Motor neuron (in vitro differentiated cells): ENCODE data around the gene RBM38. TPM values are rescaled to one million over a fixed set of nuclear protein-coding genes. Genes with fewer than 3 reads are reported as not detected.

Experiments
- ATAC-seq, 8 experiments: fragments of 200-7000 bp; cut with Tn5 transposase; replicated peaks in 6 of 8; 2 replicates each; pipeline ENCODE4 v1.8.0; 2021; ENCODE audit warnings: mild to moderate bottlenecking in 8 of 8, moderate library complexity in 8 of 8
- H3K27ac ChIP-seq, 2 donors: fragments of 250-450 bp; sonication (Bioruptor Pico); 2 replicates each; pipeline ENCODE4 v1.9.0; 2021; ENCODE audit warnings: antibody characterized with exemption in 2 of 2, mild to moderate bottlenecking in 2 of 2, moderate library complexity in 1 of 2
- H3K4me1 ChIP-seq, 2 donors: fragments of 250-450 bp; sonication (Bioruptor Pico); replicated peaks in 1 of 2; 2 replicates each; pipeline ENCODE4 v1.6.1; 2021; ENCODE audit warnings: antibody characterized with exemption in 2 of 2, mild to moderate bottlenecking in 2 of 2, moderate library complexity in 1 of 2
- H3K4me3 ChIP-seq, 5 donors: fragments of 250-450 bp; sonication (Bioruptor Pico); 2 replicates each; pipeline ENCODE4 v1.9.0; 2021; ENCODE audit warnings: antibody characterized with exemption in 5 of 5, mild to moderate bottlenecking in 5 of 5, moderate library complexity in 4 of 5
- WGBS, 10 experiments: fragments of 450-650 bp; shearing (Covaris generic); methylation state at CpG; one replicate each; pipeline ENCODE4 v1.0.0; 2022; 5-methylcytosine and 5-hydroxymethylcytosine counted together
- in situ Hi-C, 9 experiments: fragments of 400-800 bp; cut with MboI; loops; one replicate each; pipeline ENCODE4 v1.15.0; 2021; ENCODE audit warnings: low sequenced_read_pairs in 9 of 9, low pct_unique_long_range_greater_than_20kb in 2 of 9; ENCODE audit not compliant: unreplicated experiment in 9 of 9
- total RNA-seq, 8 experiments: library from RNA; unstranded; fragments of 300-600 nt; gene quantifications; 2 replicates each; pipeline versions ENCODE4 v1.2.3 to v1.2.4, GENCODE V29; 2022

RBM38 gene
- total RNA-seq, 8 experiments from 2014 or later, result 1.2 to 24.3 (median 9.6) TPM

DNA sequence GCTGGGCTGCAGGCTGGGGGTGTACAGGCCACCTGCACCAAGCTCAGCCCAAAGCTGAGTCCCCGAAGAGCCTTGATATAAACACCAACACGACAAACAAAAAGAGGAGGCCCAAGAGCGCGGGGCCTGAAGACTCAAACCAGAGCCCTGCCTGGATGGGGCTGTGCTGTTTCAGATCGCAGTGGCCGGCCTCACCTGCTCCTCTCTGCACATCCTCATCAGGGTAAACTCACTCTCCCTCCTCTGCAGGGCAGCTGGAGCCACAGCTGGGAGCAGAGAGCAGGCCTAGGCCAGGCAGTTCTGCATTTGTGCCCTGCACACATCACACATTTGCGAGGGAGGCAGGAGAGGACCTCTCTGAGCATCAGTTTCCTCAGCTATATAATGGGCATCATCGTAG lies 3.7 kb upstream of the RBM38 start:
- H3K4me3 ChIP-seq, result no peak overlapping the region
- in situ Hi-C loops, result loop anchor here in 8 of 9 experiments (10.0 to 25.0 kb wide), 3 partner anchors 100 to 825 kb away; no protein-coding TSS in a partner anchor
- H3K27ac ChIP-seq, result no peak overlapping the region
- ATAC-seq, result no peak
- peaks cover 18 to 25% of the 10 kb centered on the region in 2 donors for H3K4me1 ChIP-seq
- WGBS, 10 experiments, result 91 to 100% (median 98%) methylated on average over 1 to 4 of the region's 8 CpGs; no CpG with 5 or more reads in 6 of the 10 experiments

DNA sequence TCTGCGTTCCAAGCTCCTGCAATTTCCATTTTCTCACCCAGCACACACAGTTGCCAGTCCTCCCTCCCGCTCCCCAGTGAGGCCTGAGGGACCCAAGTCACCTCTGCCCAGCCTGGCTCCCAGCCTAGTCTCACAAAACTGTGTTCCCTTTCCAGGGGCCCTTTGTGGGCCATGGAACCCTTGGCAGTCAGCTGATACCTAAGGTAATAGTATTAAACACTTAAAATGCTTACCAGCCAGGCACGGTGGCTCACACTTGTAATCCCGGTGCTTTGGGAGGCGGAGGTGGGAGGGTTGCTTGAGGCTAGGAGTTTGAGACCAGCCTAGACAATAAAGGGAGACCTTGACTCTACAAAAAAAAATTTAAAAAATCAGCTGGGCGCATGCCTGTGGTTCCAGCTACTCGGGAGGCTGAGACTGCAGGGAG lies 3.2 kb upstream of the RBM38 start:
- H3K4me1 ChIP-seq, result peaks cover 23 to 30% of the 10 kb centered on the region in 2 donors
- in situ Hi-C loops, result loop anchor here in 8 of 9 experiments (10.0 to 25.0 kb wide), 3 partner anchors 99 to 824 kb away; no protein-coding TSS in a partner anchor

DNA sequence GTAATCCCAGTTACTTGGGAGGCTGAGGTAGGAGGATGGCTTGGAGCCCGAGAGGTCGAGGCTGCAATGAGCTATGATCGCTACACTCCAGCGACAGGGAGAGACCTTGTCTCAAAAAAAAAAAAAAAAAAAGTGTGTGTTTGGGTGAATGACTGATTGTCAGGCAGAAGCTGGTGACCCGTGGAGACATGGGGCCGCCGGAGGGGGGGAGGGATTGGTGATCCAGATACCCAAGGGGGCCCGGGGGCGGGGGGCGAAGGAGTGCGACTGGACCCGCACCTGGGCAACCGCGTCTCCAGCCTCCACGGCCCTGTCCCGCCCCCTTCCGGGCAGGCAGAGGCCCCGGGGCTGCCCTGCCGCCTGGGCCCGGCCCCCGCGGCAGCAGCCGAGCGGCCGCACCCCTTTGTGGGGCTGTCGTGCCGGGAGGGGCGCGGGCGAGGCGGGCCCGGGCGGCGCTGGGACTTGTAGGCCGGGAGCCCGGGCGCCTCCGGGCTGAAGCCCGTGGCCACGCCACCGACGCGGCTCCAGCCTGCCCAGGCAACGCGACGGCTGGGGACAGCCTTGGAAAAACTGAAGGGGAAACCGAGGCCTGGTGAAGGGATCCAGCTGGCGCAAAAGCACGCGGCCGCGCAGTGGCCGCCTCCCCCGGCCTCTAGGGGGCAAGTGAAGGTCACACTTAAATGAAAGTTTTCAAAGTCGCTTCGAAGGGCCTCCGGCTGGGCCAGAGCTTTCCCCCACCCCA lies 2.1 kb upstream of the RBM38 start:
- peak; percentile 54 to 82 (median 76) for ATAC-seq
- WGBS, 10 experiments, result 40 to 100% (median 40%) methylated on average over 1 to 2 of the region's 57 CpGs; no CpG with 5 or more reads in 7 of the 10 experiments
- H3K4me1 ChIP-seq, result peaks cover 35 to 40% of the 10 kb centered on the region in 2 donors
- in situ Hi-C loops, result loop anchor here in 8 of 9 experiments (10.0 to 25.0 kb wide), 3 partner anchors 98 to 823 kb away; no protein-coding TSS in a partner anchor
- no peak overlapping the region for H3K27ac ChIP-seq
- peak overlapping the region in 1 of 5 donors; percentile 10 for H3K4me3 ChIP-seq

More for the DNA sequence above, 3.2 kb upstream of the RBM38 start:
- no peak overlapping the region for H3K4me3 ChIP-seq
- 38 to 100% (median 90%) methylated on average over 1 to 6 of the region's 7 CpGs; no CpG with 5 or more reads in 1 of the 10 experiments for WGBS, 10 experiments
- ATAC-seq, result no peak
- no peak overlapping the region for H3K27ac ChIP-seq

DNA sequence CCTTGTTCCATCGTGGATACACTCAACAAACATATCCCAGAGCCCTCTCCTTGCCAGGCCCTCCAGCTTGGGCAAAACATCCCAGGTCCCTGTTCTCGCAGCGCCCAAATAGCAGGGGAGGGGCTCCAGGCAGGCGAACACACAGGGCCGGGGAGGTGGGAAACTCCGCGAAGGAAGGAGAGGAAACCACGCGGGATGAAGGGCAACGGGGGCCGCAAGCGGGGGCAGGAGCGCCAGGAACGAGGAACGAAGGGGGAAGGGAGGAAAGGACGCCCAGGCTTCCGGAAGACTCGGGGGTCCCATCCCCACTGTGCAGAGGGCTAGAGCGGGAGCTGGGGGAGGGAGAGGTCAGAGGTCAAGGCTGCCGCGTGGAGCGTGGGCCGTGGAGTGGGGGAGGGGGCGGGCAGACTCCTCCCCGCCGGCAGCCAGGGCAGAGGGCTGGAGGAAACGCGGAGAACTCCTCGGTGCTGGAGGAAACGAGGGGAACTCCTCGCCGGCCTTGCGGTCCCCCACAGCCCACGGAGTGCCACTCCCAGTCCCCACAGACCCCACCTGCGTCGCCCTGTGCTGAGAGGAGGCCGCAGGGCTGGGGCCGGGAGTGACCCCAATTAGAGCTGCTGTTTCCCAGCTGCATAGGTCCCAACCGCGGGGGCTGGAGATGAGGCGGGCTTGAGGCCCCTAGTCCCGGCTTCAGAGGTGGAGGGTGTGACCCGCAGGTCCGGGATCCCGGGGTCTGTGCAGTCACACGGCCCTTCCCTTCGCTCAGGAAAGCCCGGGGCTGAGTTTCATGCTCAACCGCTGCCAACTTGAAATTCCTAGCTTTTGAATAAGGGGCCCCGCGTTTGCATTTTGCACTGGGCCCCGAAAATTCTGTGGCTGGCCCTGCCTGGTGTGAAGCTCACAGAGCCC lies 1.2 kb upstream of the RBM38 start:
- in situ Hi-C loops, result loop anchor here in 8 of 9 experiments (10.0 to 25.0 kb wide), 3 partner anchors 97 to 822 kb away; no protein-coding TSS in a partner anchor
- Histone ChIP-seq H3K27ac (no peak overlapping the region), H3K4me1 (peaks cover 40 to 42% of the 10 kb centered on the region in 2 donors), H3K4me3 (no peak overlapping the region)
- WGBS, 10 experiments, result 60% methylated on average over 2 of the region's 52 CpGs; no CpG with 5 or more reads in 9 of the 10 experiments
- peak in 1 of 8 experiments; percentile 1 for ATAC-seq

DNA sequence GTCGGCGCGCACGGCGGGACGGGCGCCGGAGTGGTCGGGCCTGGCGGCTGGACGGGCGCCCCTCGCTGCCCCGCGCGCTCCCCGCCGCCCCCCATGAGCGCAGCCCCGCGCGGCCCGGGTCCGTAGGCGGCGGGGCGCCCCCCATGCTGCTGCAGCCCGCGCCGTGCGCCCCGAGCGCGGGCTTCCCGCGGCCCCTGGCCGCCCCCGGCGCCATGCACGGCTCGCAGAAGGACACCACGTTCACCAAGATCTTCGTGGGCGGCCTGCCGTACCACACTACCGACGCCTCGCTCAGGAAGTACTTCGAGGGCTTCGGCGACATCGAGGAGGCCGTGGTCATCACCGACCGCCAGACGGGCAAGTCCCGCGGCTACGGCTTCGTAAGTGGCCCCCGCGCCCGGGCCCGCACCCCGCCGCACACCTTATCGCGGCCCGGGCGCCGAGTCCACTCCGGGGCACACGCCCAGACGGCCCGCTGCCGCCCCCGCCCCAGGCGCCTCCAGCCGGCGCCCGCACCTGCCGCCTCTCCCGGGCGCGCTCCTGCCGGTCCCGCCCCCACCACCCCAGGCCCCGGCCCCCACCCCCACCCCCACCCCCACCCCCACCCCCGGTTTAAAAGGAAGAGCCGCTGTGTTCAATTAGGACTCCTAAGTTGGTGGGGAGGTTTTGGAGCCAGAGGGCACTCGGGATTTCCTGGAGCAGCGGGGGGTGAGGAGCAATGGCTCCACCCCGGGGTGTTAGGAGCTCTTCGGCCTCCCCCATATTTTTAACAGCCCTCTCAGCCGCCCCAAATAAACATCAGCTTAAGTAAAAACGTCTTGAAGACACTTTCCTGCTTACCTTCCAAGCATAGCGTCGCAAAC lies 474 bp downstream of the RBM38 start:
- H3K4me3 ChIP-seq, result peak overlapping the region; percentile 57 to 85 (median 75)
- H3K4me1 ChIP-seq, result peaks cover 44 to 54% of the 10 kb centered on the region in 2 donors
- in situ Hi-C loops, result loop anchor here in 3 of 9 experiments (25.0 kb wide), 2 partner anchors 96 to 821 kb away; no protein-coding TSS in a partner anchor
- ATAC-seq, result peak; percentile 7 to 38 (median 12)
- WGBS, 10 experiments, result no CpG with 5 or more reads among the region's 98 CpGs
- H3K27ac ChIP-seq, result peak overlapping the region in 1 of 2 donors; percentile 47

DNA sequence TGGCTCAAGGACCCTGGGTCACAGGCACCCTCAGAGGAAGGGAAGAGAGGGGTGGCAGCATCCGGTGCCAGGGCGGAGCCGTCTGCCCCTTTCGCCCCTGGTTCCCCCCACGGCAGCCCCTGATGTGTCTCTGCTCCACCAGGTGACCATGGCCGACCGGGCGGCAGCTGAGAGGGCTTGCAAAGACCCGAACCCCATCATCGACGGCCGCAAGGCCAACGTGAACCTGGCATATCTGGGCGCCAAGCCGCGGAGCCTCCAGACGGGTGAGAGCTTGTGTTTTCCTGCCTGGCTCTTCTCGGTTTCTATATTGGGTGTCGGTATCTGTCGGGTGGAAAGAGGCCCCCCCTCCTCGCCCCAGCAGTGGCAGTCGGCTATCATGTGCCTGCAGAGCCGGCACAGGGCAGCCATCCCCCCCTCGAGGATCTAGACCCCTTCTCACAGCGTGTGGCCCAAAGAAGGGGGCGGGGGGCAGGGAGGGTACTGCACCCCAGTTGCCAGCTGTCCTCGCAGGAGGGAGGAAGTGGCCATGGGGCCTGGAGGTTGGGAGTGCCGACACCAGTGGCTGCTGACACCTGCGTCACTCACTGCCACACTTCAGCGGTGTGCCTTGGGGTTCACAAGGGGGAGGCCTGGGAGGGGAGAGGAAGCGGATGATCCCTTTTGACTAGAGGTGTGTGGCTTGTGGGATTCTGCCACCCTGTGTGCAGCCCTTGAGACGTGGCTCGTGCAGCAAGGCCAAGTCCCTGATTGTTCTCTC lies 1.5 kb downstream of the RBM38 start:
- ATAC-seq, result no peak
- Histone ChIP-seq H3K27ac (no peak overlapping the region), H3K4me1 (peaks cover 44 to 59% of the 10 kb centered on the region in 2 donors), H3K4me3 (peak overlapping the region; percentile 57 to 85 (median 75))
- in situ Hi-C loops, result loop anchor here in 3 of 9 experiments (25.0 kb wide), 2 partner anchors 95 to 820 kb away; no protein-coding TSS in a partner anchor
- 70 to 100% (median 73%) methylated on average over 2 to 3 of the region's 33 CpGs; no CpG with 5 or more reads in 7 of the 10 experiments for whole genome bisulfite sequencing, 10 experiments

DNA sequence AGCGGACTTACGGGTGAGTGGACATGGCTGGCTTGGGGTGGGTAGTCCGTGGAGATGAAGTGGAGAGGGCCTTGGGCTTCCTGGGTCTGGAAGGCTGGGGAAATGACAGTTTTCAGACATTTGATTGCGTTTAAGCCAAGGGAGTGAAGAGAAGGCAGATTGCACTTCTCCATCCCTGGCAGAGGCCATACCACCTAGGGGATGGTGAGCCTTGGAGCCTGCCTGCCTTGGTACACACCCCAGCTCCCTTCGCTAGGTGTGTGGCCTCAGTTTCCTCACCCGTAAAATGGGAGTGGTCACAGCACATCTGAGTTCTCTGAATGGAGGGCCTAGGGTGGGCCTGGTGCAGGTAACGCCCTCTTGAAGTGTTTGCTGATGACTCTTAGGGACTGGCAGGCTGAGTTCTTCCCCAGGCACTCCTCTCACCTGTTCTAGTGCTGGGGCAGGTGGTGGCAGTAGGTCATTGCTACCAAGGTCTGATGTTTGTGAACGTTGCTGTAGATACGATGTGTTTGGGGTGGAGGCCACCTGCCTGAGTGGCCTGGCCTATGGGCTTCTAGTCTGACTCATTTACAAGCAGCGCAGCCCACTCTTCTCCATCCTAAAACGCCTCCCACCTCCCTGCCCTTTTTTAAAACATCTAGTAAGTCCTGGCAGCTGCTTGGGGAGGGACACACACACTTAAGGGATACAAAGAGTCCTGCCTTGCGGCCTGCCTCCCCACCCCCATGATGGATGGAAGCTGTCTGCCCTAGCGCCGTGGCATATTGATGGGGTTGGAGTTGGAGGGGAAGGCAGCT lies 2.3 kb downstream of the RBM38 start:
- H3K4me1 ChIP-seq, result peaks cover 44 to 59% of the 10 kb centered on the region in 2 donors
- H3K4me3 ChIP-seq, result no peak overlapping the region
- in situ Hi-C loops, result loop anchor here in 3 of 9 experiments (25.0 kb wide), 2 partner anchors 94 to 819 kb away; no protein-coding TSS in a partner anchor
- no peak for ATAC-seq
- 70 to 100% (median 82%) methylated on average over 1 to 3 of the region's 14 CpGs; no CpG with 5 or more reads in 4 of the 10 experiments for WGBS, 10 experiments
- no peak overlapping the region for H3K27ac ChIP-seq

DNA sequence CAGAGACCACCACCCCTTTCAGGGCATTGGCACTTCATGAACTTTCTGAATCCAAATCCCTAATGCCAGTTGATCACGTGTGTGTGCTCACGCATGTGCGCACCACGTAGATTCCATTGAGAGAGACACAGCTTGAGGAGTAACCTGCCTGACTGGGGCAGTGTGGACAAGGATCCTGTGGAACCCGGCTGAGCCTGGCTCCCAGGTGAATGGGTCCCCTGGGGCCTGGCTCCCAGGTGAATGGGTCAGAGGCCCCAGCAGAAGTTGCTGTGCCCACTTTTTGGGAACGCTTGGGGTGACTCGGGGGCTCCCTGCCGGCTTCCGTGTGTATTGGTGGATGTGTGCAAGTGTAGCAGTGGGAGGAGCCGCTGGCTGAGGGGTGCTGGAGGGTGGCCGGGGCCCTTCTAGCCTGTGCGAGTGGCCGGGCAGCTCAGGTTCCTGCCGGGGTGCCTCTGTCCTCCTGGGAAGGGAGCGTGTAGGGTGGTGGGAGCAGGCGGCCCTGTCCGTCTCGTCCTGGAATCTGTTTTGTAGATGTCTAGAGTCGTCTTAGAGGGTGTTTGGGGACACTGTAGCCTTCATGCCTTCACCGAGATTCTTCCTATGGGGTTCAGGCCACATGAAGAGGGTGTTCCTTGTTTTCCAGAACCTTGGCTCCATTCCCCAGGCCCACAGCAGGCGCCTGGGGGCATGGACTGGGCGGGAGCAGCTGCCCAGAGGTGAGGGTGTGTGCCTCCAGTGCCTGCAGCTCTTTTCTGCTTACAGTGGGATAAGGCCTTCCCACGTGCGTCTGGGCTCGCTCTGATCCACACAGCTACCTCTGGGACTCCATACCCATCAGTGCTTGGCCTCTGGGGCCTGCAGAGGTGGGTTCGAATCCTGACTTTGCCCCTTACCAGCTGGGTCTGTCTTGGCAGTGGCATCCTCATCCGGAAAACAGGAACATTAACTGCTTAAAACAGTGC lies 3.2 kb downstream of the RBM38 start:
- Histone ChIP-seq H3K4me3 (no peak overlapping the region), H3K4me1 (peaks cover 46 to 65% of the 10 kb centered on the region in 2 donors), H3K27ac (no peak overlapping the region)
- in situ Hi-C loops, result loop anchor here in 3 of 9 experiments (25.0 kb wide), 2 partner anchors 93 to 818 kb away; no protein-coding TSS in a partner anchor
- ATAC-seq, result no peak
- WGBS, 10 experiments, result 83 to 100% methylated on average over 1 to 2 of the region's 27 CpGs; no CpG with 5 or more reads in 8 of the 10 experiments

DNA sequence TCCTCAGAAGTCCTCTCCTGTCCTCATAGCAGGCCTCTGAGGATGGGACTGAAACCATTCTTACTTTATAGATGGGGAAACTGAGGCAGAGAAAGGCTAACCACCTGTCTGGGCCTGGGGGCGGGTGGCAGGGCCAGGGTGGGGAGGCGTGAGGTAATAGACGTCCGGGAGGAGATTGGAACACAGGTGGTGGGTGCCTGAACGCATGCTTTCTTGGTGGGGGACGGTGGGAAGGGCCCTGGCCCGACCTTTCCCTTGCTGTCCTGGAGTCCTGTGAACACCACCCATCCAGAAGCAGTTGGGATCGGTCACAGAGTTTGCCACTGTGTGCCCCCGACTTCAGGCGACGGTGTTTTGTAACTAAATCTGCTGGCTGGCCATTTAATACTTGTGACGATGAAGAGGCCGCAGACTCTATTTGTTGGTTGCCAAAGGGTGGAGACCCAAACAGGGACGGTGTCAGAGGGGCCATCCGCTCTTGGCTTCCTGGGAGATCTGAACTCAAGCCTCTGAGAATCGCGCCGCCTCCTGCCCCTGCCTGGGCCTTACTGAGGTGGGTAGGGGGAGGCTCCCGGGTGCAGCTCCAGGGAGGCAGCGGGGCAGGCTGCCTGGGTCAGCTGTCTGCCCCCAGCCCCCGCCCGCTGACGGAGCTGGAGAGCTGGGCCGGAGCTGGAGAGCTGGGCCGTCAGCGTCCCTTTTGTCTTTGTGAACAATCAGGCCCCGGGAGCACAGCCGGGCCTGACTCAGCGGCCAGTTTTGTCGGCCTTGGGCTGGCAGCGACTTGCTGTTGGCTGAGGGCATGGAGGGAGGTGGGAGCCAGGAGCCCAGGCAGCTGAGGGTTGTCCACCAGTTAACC lies 4.1 kb downstream of the RBM38 start:
- peak in 6 of 8 experiments; percentile 10 to 60 (median 46) for ATAC-seq
- no peak overlapping the region for H3K27ac ChIP-seq
- no peak overlapping the region for H3K4me3 ChIP-seq
- WGBS, 10 experiments, result 7 to 60% (median 11%) methylated on average over 2 to 6 of the region's 31 CpGs; no CpG with 5 or more reads in 5 of the 10 experiments
- in situ Hi-C loops, result loop anchor here in 3 of 9 experiments (25.0 kb wide), 2 partner anchors 92 to 817 kb away; no protein-coding TSS in a partner anchor
- peaks cover 37 to 61% of the 10 kb centered on the region in 2 donors for H3K4me1 ChIP-seq
